ENCODE results near the gene LNX2.

Gene LNX2

GRCh38 chr13:27504128-27504867 lies 116.0 kb downstream of the LNX2 start:
- Histone ChIP-seq H4K20me1 (ENCODE audit: low read depth, low read length) (no peaks in the 10 kb centered on the region), H3K27ac (ENCODE audit: low read depth, low read length) (no peak overlapping the region), H3K9me3 (ENCODE audit: insufficient read depth, low read length) (no peaks in the 10 kb centered on the region), H2AFZ (ENCODE audit: low read depth, low read length, severe bottlenecking) (no peak overlapping the region), H3F3A (ENCODE audit: insufficient read depth) (no peaks in the 10 kb centered on the region), H3K9me2 (replicated peaks; ENCODE audit: insufficient read depth, low read length) (no peaks in the 10 kb centered on the region), H3K36me3 (ENCODE audit: low read length) (no peaks in the 10 kb centered on the region), H3K27me3 (ENCODE audit: low read length) (no peaks in the 10 kb centered on the region), H3K4me2 (ENCODE audit: low read depth, low read length, poor library complexity, severe bottlenecking) (no peak overlapping the region), H3K79me2 (ENCODE audit: insufficient read depth, low read length) (no peaks in the 10 kb centered on the region), H3K4me3 (ENCODE audit: insufficient read depth, low read length, poor library complexity, severe bottlenecking) (no peak overlapping the region), H3K9ac (ENCODE audit: low read length) (no peak overlapping the region)
- TF ChIP-seq EZH2phosphoT487 (conservative IDR thresholded peaks at IDR 0.05; ENCODE audit: low read length) (no peak), CTCF (IDR thresholded peaks at IDR 0.05; ENCODE audit: insufficient read depth, low read length, poor library complexity, severe bottlenecking) (no peak)

- H3K9me2 ChIP-seq (replicated peaks; ENCODE audit: insufficient read depth, low read length) = no peaks in the 10 kb centered on the region
- no peak overlapping the region for H3K4me2 ChIP-seq (ENCODE audit: low read depth, low read length, poor library complexity, severe bottlenecking)
- no peak overlapping the region for H3K4me3 ChIP-seq (ENCODE audit: insufficient read depth, low read length, poor library complexity, severe bottlenecking)
- no peaks in the 10 kb centered on the region for H3K9me3 ChIP-seq (ENCODE audit: insufficient read depth, low read length)
- no peak overlapping the region for H2AFZ ChIP-seq (ENCODE audit: low read depth, low read length, severe bottlenecking)
- no peaks in the 10 kb centered on the region for H4K20me1 ChIP-seq (ENCODE audit: low read depth, low read length)
- H3K9ac ChIP-seq (ENCODE audit: low read length) = no peak overlapping the region
- no peaks in the 10 kb centered on the region for H3K36me3 ChIP-seq (ENCODE audit: low read length)
- TF ChIP-seq CTCF (IDR thresholded peaks at IDR 0.05; ENCODE audit: insufficient read depth, low read length, poor library complexity, severe bottlenecking) (no peak), EZH2phosphoT487 (conservative IDR thresholded peaks at IDR 0.05; ENCODE audit: low read length) (no peak)
- no peaks in the 10 kb centered on the region for H3K27me3 ChIP-seq (ENCODE audit: low read length)
- no peaks in the 10 kb centered on the region for H3K79me2 ChIP-seq (ENCODE audit: insufficient read depth, low read length)
- H3F3A ChIP-seq (ENCODE audit: insufficient read depth) = no peaks in the 10 kb centered on the region
- H3K27ac ChIP-seq (ENCODE audit: low read depth, low read length) = no peak overlapping the region
These were observed 119.4 kb downstream of the LNX2 start for GRCh38 chr13:27500806-27501534.

GRCh38 chr13:27497563-27498230 lies 122.6 kb downstream of the LNX2 start:
- Histone ChIP-seq H4K20me1 (ENCODE audit: low read depth, low read length) (no peaks in the 10 kb centered on the region), H3K4me2 (ENCODE audit: low read depth, low read length, poor library complexity, severe bottlenecking) (no peak overlapping the region), H3K36me3 (ENCODE audit: low read length) (no peaks in the 10 kb centered on the region), H3F3A (ENCODE audit: insufficient read depth) (no peaks in the 10 kb centered on the region), H3K27ac (ENCODE audit: low read depth, low read length) (no peak overlapping the region), H3K4me3 (ENCODE audit: insufficient read depth, low read length, poor library complexity, severe bottlenecking) (no peak overlapping the region), H2AFZ (ENCODE audit: low read depth, low read length, severe bottlenecking) (no peak overlapping the region), H3K9me3 (ENCODE audit: insufficient read depth, low read length) (no peaks in the 10 kb centered on the region), H3K9me2 (replicated peaks; ENCODE audit: insufficient read depth, low read length) (no peaks in the 10 kb centered on the region), H3K27me3 (ENCODE audit: low read length) (no peaks in the 10 kb centered on the region), H3K9ac (ENCODE audit: low read length) (no peak overlapping the region), H3K79me2 (ENCODE audit: insufficient read depth, low read length) (no peaks in the 10 kb centered on the region)
- TF ChIP-seq EZH2phosphoT487 (conservative IDR thresholded peaks at IDR 0.05; ENCODE audit: low read length) = no peak
- no peak for TF ChIP-seq CTCF (IDR thresholded peaks at IDR 0.05; ENCODE audit: insufficient read depth, low read length, poor library complexity, severe bottlenecking)
